ENCODE measurements around the gene PPP4R2.
"Not testable (repeated sequence)": the region's sequence is repeated elsewhere in the genome, so short reads cannot be mapped to it uniquely, and the experiment has no call there.

PPP4R2 gene

GRCh38 chr3:72977060-72977808 lies 19.4 kb upstream of the PPP4R2 start:
- DNase-seq (ENCODE audit: low read depth) = no peak

- DNase-seq (ENCODE audit: low read depth) = no peak
Measured at GRCh38 chr3:72982609-72983366, 13.8 kb upstream of the PPP4R2 start.

- DNase-seq (ENCODE audit: low read depth) = no peak
Measured at GRCh38 chr3:72985576-72985975, 11.0 kb upstream of the PPP4R2 start.

GRCh38 chr3:72990701-72991395 lies 5.8 kb upstream of the PPP4R2 start:
- no peak for DNase-seq (ENCODE audit: low read depth)

GRCh38 chr3:72991522-72991921 lies 5.1 kb upstream of the PPP4R2 start:
- DNase-seq (ENCODE audit: low read depth) = no peak

GRCh38 chr3:72993391-72993790 lies 3.2 kb upstream of the PPP4R2 start:
- DNase-seq (ENCODE audit: low read depth) = no peak

- DNase-seq (ENCODE audit: low read depth) = no peak
Measured at GRCh38 chr3:72995337-72995736, 1.3 kb upstream of the PPP4R2 start.

- DNase-seq (ENCODE audit: low read depth) = no peak
Measured at GRCh38 chr3:72996121-72996472, 514 bp upstream of the PPP4R2 start.

GRCh38 chr3:72997421-72997961 lies 880 bp downstream of the PPP4R2 start:
- DNase-seq (ENCODE audit: low read depth) = no peak

GRCh38 chr3:72998466-72998865 lies 1.9 kb downstream of the PPP4R2 start:
- DNase-seq (ENCODE audit: low read depth) = no peak

- DNase-seq (ENCODE audit: low read depth) = no peak
Measured at GRCh38 chr3:72999951-73000350, 3.3 kb downstream of the PPP4R2 start.

GRCh38 chr3:73003050-73003449 lies 6.4 kb downstream of the PPP4R2 start:
- not testable (repeated sequence) for DNase-seq (ENCODE audit: low read depth)

- DNase-seq (ENCODE audit: low read depth) = no peak
Measured at GRCh38 chr3:73004316-73004715, 7.7 kb downstream of the PPP4R2 start.

- no peak for DNase-seq (ENCODE audit: low read depth)
Measured at GRCh38 chr3:73007992-73008712, 11.5 kb downstream of the PPP4R2 start.

- no peak for DNase-seq (ENCODE audit: low read depth)
Measured at GRCh38 chr3:73009008-73009407, 12.4 kb downstream of the PPP4R2 start.

- DNase-seq (ENCODE audit: low read depth) = no peak
Measured at GRCh38 chr3:73009750-73010149, 13.1 kb downstream of the PPP4R2 start.

GRCh38 chr3:73010158-73010557 lies 13.5 kb downstream of the PPP4R2 start:
- DNase-seq (ENCODE audit: low read depth) = no peak

GRCh38 chr3:73018298-73018697 lies 21.7 kb downstream of the PPP4R2 start:
- no peak for DNase-seq (ENCODE audit: low read depth)

- no peak for DNase-seq (ENCODE audit: low read depth)
Measured at GRCh38 chr3:73018790-73019441, 22.3 kb downstream of the PPP4R2 start.

GRCh38 chr3:73021301-73021835 lies 24.8 kb downstream of the PPP4R2 start:
- DNase-seq (ENCODE audit: low read depth) = no peak

- DNase-seq (ENCODE audit: low read depth) = no peak
Measured at GRCh38 chr3:73024836-73025235, 28.2 kb downstream of the PPP4R2 start.
